RWPE1 (cell line): ENCODE measurements around the gene PTPRQ.
A peak's percentile ranks its signal among the peaks of the same experiment; 100 is the strongest.

ENCODE experiments used
- CTCF ChIA-PET: fragments of 350-600 bp; sonication (Branson Sonifier 250); formaldehyde crosslinking; extraction: SDS; loops from one replicate; lab custom pipeline; 2021; lab: Yijun Ruan, JAX
- POLR2A ChIA-PET: fragments of 400-600 bp; formaldehyde crosslinking; extraction: SDS; loops from one replicate; lab custom pipeline; 2020; ENCODE audit warnings: antibody characterized with exemption; ENCODE audit not compliant: low non-redundant PET; lab: Yijun Ruan, JAX
- DNase-seq: peaks from one replicate; pipeline ENCODE4 v3.0.0; 2012; ENCODE audit warnings: low spot score
- H3K27ac ChIP-seq: fragments of 450-650 bp; 2 replicates; pipeline ENCODE4 v1.5.1; 2017
- TF ChIP-seq, protein P1 (sequence below): fragments of 450-650 bp; conservative IDR thresholded peaks from 2 replicates; pipeline ENCODE4 v1.5.1; 2017; ENCODE audit warnings: low read depth, mild to moderate bottlenecking

PTPRQ gene

DNA sequence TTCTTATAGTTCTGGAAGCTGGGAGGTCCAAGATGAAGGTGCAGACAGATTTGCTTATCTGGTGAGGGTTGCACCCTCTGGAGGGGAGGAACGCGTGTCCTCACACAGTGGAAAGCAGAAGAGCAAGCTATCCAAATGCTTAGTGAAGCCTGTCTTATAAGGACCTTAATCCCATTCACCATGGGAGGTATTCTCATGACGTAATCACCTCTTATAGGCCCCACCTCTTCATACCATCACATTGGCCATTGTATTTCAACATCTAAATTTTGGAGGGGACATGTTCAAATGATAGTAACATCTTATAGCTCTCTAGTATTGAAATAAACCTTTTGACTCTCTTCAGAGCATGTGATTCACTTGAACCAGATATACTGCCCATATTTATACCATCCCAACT lies 158.4 kb downstream of the PTPRQ start:
- POLR2A ChIA-PET = no interaction called here
- TF ChIP-seq, protein P1, sequence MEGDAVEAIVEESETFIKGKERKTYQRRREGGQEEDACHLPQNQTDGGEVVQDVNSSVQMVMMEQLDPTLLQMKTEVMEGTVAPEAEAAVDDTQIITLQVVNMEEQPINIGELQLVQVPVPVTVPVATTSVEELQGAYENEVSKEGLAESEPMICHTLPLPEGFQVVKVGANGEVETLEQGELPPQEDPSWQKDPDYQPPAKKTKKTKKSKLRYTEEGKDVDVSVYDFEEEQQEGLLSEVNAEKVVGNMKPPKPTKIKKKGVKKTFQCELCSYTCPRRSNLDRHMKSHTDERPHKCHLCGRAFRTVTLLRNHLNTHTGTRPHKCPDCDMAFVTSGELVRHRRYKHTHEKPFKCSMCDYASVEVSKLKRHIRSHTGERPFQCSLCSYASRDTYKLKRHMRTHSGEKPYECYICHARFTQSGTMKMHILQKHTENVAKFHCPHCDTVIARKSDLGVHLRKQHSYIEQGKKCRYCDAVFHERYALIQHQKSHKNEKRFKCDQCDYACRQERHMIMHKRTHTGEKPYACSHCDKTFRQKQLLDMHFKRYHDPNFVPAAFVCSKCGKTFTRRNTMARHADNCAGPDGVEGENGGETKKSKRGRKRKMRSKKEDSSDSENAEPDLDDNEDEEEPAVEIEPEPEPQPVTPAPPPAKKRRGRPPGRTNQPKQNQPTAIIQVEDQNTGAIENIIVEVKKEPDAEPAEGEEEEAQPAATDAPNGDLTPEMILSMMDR = no peak
- no peak for DNase-seq
- H3K27ac ChIP-seq = no peak overlapping the region
- CTCF ChIA-PET = interaction anchor here (1.2 kb wide), 1 partner anchor 129 kb away, joined by 4 read pairs; no protein-coding TSS in a partner anchor

DNA sequence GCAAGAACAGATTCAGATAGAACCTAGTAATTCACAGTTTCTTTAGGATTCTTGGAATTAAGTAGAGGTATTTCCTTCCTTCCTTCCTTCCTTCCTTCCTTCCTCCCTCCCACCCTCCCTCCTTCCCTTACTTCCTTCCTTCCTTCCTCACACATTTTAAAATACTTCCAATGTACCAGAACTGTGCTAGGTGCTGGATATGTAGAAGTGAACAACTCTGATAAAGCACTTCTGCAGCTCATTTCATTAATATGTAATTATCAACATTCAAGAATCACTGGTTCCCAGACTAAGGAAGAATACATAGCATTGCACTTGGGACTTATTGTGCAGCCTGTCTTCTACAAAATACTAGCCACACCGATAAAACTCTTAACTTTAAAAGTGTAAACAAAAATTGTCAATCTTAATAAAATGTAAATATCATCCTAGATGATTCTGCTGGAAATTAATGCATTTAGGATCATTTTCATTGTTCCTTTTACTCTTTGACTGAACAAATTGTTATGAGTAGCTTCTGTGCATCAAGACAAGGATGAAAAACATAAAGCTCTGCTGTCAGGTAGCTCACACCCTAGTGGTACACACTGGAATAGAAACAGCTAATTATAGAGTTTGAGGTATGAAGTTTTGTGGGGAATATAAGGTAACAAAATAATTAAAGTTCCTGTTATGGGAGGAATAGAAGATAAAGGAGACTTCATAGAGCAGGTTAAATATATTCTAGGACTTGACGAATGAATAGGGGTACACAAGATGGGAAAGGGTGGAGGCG lies 163.5 kb downstream of the PTPRQ start:
- H3K27ac ChIP-seq = no peak overlapping the region
- TF ChIP-seq, protein P1 = no peak
- CTCF ChIA-PET = no interaction called here
- no peak for DNase-seq
- POLR2A ChIA-PET = no interaction called here

DNA sequence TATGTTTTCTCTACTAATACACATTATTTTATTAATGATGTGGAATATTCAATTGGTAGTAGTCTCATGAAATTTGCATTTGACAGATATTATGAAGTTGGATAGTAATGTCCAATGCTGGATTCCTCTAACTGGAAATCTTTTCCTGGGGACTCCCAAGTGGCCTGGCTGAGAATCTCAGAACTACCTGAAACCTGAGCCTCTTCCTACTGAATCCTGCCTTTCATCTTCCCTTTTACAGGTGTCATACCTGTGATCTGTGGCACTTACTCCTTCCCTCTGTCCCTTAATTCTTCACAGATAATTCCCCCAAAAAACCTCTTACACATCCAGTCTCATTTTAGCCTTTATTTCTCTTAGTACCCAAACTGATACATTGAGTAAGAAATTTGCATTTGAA lies 173.7 kb downstream of the PTPRQ start:
- TF ChIP-seq, protein P1 = no peak
- POLR2A ChIA-PET = no interaction called here
- no peak overlapping the region for H3K27ac ChIP-seq
- no peak for DNase-seq
- CTCF ChIA-PET = no interaction called here

DNA sequence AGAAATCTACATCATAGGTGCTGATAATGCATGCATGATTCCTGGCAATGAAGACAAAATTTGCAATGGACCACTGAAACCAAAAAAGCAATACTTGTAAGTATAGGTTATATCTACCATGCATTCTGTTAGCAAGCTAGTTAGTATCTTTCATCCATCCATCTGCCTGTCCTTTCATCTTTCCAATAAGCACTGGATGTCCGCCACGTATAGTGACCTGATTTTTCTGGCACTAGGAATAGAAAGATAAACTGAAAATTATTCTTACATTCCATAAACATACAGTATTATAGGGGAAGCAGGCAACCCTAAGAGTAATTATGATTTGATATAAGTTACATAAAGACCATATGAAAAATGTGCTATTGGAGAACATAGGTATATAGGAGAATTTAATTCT lies 176.2 kb downstream of the PTPRQ start:
- POLR2A ChIA-PET = no interaction called here
- CTCF ChIA-PET = interaction anchor here (0.7 kb wide), 1 partner anchor 1324 kb away, joined by 3 read pairs; no protein-coding TSS in a partner anchor
- TF ChIP-seq, protein P1 = no peak
- DNase-seq = no peak
- H3K27ac ChIP-seq = no peak overlapping the region

DNA sequence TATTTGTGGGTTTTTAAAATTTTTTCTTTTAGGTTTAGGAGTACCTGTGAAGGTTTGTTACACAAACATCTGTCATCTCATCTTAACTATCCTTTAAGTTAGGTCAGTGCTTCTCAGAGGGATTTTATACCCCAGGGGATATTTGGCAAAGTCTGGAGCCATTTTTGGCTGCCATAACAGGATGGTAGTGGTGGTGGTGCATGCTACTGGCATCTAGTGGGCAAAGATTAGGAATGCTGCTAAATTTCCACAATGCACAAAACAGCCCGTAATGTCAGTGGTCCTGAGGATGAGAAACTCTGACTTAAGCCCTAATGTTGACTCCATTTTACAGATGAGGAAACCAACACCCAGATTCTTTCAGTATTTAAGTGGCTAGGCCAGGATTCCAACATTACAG lies 178.2 kb downstream of the PTPRQ start:
- CTCF ChIA-PET = no interaction called here
- no peak for DNase-seq
- H3K27ac ChIP-seq = no peak overlapping the region
- POLR2A ChIA-PET = no interaction called here
- TF ChIP-seq, protein P1 = peak; percentile 15; the same call in 1 of the 2 replicates

DNA sequence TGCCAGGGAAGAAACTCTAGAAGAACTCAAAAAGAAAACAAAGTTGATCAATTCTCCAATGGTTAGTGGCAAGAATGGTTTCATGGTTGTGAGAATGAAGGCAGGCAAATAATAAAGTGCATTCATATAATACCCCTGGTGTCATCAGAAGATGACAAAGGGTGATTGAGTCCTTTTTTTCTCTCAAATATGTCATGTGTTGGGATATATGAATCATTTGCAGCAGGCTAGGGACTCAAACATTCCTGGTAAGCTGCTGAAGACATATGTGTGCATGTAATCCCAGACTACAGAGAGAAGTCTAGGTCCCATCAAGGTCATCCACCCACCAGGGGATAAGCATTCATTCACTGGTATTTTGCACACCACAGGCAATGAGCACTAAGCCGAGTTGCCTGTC lies 181.0 kb downstream of the PTPRQ start:
- TF ChIP-seq, protein P1 = no peak
- H3K27ac ChIP-seq = no peak overlapping the region
- ChIA-PET POLR2A (no interaction called here), CTCF (no interaction called here)
- DNase-seq = no peak
